ENCODE results near the gene PTPRC. TPM values are rescaled to one million over a fixed set of nuclear protein-coding genes. Genes with fewer than 3 reads are reported as not detected.
A peak's percentile ranks its signal among the peaks of the same experiment; 100 is the strongest.

The PTPRC gene, protein sequence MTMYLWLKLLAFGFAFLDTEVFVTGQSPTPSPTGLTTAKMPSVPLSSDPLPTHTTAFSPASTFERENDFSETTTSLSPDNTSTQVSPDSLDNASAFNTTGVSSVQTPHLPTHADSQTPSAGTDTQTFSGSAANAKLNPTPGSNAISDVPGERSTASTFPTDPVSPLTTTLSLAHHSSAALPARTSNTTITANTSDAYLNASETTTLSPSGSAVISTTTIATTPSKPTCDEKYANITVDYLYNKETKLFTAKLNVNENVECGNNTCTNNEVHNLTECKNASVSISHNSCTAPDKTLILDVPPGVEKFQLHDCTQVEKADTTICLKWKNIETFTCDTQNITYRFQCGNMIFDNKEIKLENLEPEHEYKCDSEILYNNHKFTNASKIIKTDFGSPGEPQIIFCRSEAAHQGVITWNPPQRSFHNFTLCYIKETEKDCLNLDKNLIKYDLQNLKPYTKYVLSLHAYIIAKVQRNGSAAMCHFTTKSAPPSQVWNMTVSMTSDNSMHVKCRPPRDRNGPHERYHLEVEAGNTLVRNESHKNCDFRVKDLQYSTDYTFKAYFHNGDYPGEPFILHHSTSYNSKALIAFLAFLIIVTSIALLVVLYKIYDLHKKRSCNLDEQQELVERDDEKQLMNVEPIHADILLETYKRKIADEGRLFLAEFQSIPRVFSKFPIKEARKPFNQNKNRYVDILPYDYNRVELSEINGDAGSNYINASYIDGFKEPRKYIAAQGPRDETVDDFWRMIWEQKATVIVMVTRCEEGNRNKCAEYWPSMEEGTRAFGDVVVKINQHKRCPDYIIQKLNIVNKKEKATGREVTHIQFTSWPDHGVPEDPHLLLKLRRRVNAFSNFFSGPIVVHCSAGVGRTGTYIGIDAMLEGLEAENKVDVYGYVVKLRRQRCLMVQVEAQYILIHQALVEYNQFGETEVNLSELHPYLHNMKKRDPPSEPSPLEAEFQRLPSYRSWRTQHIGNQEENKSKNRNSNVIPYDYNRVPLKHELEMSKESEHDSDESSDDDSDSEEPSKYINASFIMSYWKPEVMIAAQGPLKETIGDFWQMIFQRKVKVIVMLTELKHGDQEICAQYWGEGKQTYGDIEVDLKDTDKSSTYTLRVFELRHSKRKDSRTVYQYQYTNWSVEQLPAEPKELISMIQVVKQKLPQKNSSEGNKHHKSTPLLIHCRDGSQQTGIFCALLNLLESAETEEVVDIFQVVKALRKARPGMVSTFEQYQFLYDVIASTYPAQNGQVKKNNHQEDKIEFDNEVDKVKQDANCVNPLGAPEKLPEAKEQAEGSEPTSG (N-terminal part only)
- total RNA-seq (2021; ENCODE audit: unreplicated experiment) = 1.4 TPM
- polyA plus RNA-seq (2012; ENCODE audit: insufficient read length) = not detected
- percentile 8 among the genes with signal in this experiment for Bru-seq, nascent RNA
- BruChase-seq, experiment 1, labeled RNA remaining after a 2-hour chase = percentile 10 among the genes with signal in this experiment
- BruChase-seq, experiment 2, labeled RNA remaining after a 6-hour chase = percentile 16 among the genes with signal in this experiment
- long read RNA-seq = 0 reads

GRCh38 chr1:198638894-198639635, at the start of gene PTPRC:
Gene PTPRC, plus strand, starts transcription at chr1:198639040. Its CDS starts 229 bp downstream, at chr1:198639269.
- Histone ChIP-seq H3K9me3 (ENCODE audit: control insufficient read depth, insufficient read depth, low read depth, low read length) (no peaks in the 10 kb centered on the region), H3K4me3 (ENCODE audit: low read depth in 2 of 2, low read length in 2 of 2) (no peak within 1 kb of the TSS), H3K27me3 (ENCODE audit: control insufficient read depth, insufficient read depth, low read length) (no peaks in the 10 kb centered on the region), H3K27ac (ENCODE audit: low read length) (no peak within 1 kb of the TSS), H3K4me1 (ENCODE audit: control insufficient read depth, insufficient read depth, low read length) (no peaks in the 10 kb centered on the region), H3K36me3 (ENCODE audit: control insufficient read depth, insufficient read depth, low read length) (no peaks in the 10 kb centered on the region)
- intact Hi-C loops (cut with micrococcal nuclease; ENCODE audit: unreplicated experiment) (no loop called here), in situ Hi-C loops (cut with HindIII; ENCODE audit: low pct_unique_long_range_greater_than_20kb, low sequenced_read_pairs) (no loop called here)
- ChIA-PET POLR2A (no interaction called here), CTCF (no interaction called here)
- ATAC-seq (no peak), DNase-seq (ENCODE audit: low read depth, low spot score) (no peak)
- TF ChIP-seq SIN3A (IDR thresholded peaks at IDR 0.05; ENCODE audit: borderline replicate concordance, insufficient read depth, low read depth, low read length) (no peak), REST (IDR thresholded peaks at IDR 0.05; ENCODE audit: insufficient read depth in 1 of 2, low read depth in 2 of 2, low read length in 1 of 2) (no peak), CTCF (IDR thresholded peaks at IDR 0.05) (no peak), POLR2AphosphoS5 (IDR thresholded peaks at IDR 0.05; ENCODE audit: low read depth, low read length) (no peak), TCF7L2 (IDR thresholded peaks at IDR 0.05; ENCODE audit: low read depth, low read length) (no peak)
- BruUV-seq (replicated peaks) = no TSS peak

- H3K36me3 ChIP-seq (ENCODE audit: control insufficient read depth, insufficient read depth, low read length) = no peaks in the 10 kb centered on the region
- in situ Hi-C loops (cut with HindIII; ENCODE audit: low pct_unique_long_range_greater_than_20kb, low sequenced_read_pairs) (no loop called here), intact Hi-C loops (cut with micrococcal nuclease; ENCODE audit: unreplicated experiment) (no loop called here)
- H3K27ac ChIP-seq (ENCODE audit: low read length) = no peak overlapping the region
- no peaks in the 10 kb centered on the region for H3K4me1 ChIP-seq (ENCODE audit: control insufficient read depth, insufficient read depth, low read length)
- no peaks in the 10 kb centered on the region for H3K27me3 ChIP-seq (ENCODE audit: control insufficient read depth, insufficient read depth, low read length)
- BruUV-seq (replicated peaks) = no TSS peak
- peaks cover 32% of the 10 kb centered on the region; the same call in 1 of the 2 replicates for H3K9me3 ChIP-seq (ENCODE audit: control insufficient read depth, insufficient read depth, low read depth, low read length)
- ChIA-PET POLR2A (no interaction called here), CTCF (no interaction called here)
- DNase-seq (ENCODE audit: low read depth, low spot score) = no peak
- TF ChIP-seq REST (IDR thresholded peaks at IDR 0.05; ENCODE audit: insufficient read depth in 1 of 2, low read depth in 2 of 2, low read length in 1 of 2) = no peak
- TF ChIP-seq SIN3A (IDR thresholded peaks at IDR 0.05; ENCODE audit: borderline replicate concordance, insufficient read depth, low read depth, low read length) = no peak
- no peak for TF ChIP-seq TCF7L2 (IDR thresholded peaks at IDR 0.05; ENCODE audit: low read depth, low read length)
- no peak for TF ChIP-seq POLR2AphosphoS5 (IDR thresholded peaks at IDR 0.05; ENCODE audit: low read depth, low read length)
- TF ChIP-seq CTCF (IDR thresholded peaks at IDR 0.05) = no peak
- H3K4me3 ChIP-seq (ENCODE audit: low read depth in 2 of 2, low read length in 2 of 2) = no peak overlapping the region
- no peak for ATAC-seq
These were observed 48.4 kb upstream of the PTPRC start for GRCh38 chr1:198590454-198590853.
